ENCODE data around the gene AFAP1L2. TPM values are rescaled to one million over a fixed set of nuclear protein-coding genes. Genes with fewer than 3 reads are reported as not detected.

AFAP1L2 gene
- total RNA-seq, 2 experiments from 2014 or later = 2.3 to 8.6 TPM

DNA sequence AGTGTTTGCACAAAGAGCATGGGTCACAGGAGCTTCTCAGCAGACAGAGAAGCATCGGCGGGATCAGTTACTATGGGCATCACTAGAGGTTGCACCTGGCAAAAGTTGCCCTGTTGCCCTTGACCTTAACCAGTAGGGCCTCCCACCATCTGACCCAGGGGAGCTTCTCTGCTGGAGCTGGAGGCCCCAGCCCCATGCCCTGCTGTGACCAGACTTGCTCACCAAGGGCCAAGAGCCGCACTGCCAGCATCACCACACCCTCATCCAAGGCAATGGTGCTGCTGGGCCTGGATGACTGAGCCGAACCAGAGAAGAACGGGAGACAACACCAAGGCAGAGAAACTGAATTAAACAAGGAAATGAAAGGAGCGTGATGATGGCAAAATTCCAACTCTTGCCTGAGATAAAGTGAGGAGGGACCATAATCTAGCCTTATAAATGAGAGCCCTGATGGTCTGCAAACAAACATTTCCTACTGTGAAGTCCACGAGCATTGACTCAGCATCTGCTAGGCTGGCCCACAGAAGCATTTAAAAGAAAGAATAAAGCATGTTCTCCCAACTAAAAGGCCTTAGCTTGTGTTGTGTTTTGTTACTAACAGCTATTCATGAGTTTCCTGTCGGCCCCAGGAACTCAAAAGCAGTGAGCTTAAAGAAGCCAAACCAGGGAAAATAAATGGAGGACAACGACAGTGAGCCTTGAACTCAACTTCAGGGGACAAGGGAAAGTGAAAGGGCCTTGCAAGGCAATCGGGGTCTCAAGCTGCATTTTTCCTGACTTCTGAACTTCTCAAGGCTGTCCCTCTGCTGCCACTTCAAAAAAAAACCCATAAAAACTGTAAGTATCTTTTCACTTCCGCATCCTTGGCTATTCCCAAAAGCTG lies 60.4 kb downstream of the AFAP1L2 start:
- ChIA-PET POLR2A (interaction anchor here (0.9 kb wide), 1 partner anchor 226 kb away, joined by 3 read pairs; no protein-coding TSS in a partner anchor), CTCF (ENCODE audit: unreplicated experiment) (interaction anchor here (0.6 kb wide), 1 partner anchor 69 kb away, joined by 3 read pairs; no protein-coding TSS in a partner anchor)
- H4K20me1 ChIP-seq (ENCODE audit: insufficient read depth, low read length) = no peaks in the 10 kb centered on the region
- H3K9me3 ChIP-seq (ENCODE audit: low read length) = no peaks in the 10 kb centered on the region
- no peak overlapping the region for H3K4me2 ChIP-seq (ENCODE audit: low read length)
- no TSS peak for BruUV-seq (replicated peaks)
- H3K9me2 ChIP-seq (ENCODE audit: insufficient read depth, low read length) = no peaks in the 10 kb centered on the region
- H3K4me1 ChIP-seq (ENCODE audit: insufficient read depth, low read length, poor library complexity, severe bottlenecking) = no peaks in the 10 kb centered on the region
- no peaks in the 10 kb centered on the region for H3K36me3 ChIP-seq (ENCODE audit: insufficient read depth, low read length)
- no peaks in the 10 kb centered on the region for H3K79me2 ChIP-seq (ENCODE audit: insufficient read depth, low read depth, low read length)
- intact Hi-C loops (cut with micrococcal nuclease; ENCODE audit: unreplicated experiment) = no loop called here
- H3K4me3 ChIP-seq (ENCODE audit: low read depth, low read length, poor library complexity, severe bottlenecking) = no peak overlapping the region
- no peak for DNase-seq (ENCODE audit: low spot score)
- TF ChIP-seq, protein P1, sequence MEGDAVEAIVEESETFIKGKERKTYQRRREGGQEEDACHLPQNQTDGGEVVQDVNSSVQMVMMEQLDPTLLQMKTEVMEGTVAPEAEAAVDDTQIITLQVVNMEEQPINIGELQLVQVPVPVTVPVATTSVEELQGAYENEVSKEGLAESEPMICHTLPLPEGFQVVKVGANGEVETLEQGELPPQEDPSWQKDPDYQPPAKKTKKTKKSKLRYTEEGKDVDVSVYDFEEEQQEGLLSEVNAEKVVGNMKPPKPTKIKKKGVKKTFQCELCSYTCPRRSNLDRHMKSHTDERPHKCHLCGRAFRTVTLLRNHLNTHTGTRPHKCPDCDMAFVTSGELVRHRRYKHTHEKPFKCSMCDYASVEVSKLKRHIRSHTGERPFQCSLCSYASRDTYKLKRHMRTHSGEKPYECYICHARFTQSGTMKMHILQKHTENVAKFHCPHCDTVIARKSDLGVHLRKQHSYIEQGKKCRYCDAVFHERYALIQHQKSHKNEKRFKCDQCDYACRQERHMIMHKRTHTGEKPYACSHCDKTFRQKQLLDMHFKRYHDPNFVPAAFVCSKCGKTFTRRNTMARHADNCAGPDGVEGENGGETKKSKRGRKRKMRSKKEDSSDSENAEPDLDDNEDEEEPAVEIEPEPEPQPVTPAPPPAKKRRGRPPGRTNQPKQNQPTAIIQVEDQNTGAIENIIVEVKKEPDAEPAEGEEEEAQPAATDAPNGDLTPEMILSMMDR (conservative IDR thresholded peaks at IDR 0.05; ENCODE audit: low read length) = no peak
- H2AFZ ChIP-seq (ENCODE audit: low read length) = no peak overlapping the region
- H3K27ac ChIP-seq (ENCODE audit: low read depth, low read length, poor library complexity, severe bottlenecking) = no peak overlapping the region

DNA sequence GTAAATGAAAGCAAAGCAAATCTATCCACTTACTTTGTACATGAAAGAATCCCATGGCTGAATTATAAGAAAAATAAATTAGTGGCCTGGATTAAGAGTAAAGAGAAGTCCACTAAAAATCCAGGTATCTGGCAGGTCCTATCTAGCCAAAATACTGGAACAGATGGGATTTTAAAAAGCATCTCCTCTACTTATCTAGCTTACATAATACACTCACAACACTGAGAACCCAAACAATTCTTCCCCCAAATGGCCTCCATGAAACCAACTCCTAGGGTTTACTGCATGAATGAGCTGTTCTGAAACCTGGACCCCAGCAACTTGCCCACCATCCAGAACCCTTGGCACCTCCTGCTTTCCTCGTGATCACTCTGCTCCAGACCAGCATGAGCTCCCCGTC lies 61.3 kb downstream of the AFAP1L2 start:
- H2AFZ ChIP-seq (ENCODE audit: low read length) = no peak overlapping the region
- no peaks in the 10 kb centered on the region for H3K9me3 ChIP-seq (ENCODE audit: low read length)
- no TSS peak for BruUV-seq (replicated peaks)
- no peaks in the 10 kb centered on the region for H4K20me1 ChIP-seq (ENCODE audit: insufficient read depth, low read length)
- H3K4me3 ChIP-seq (ENCODE audit: low read depth, low read length, poor library complexity, severe bottlenecking) = no peak overlapping the region
- H3K79me2 ChIP-seq (ENCODE audit: insufficient read depth, low read depth, low read length) = no peaks in the 10 kb centered on the region
- H3K36me3 ChIP-seq (ENCODE audit: insufficient read depth, low read length) = no peaks in the 10 kb centered on the region
- no peak overlapping the region for H3K4me2 ChIP-seq (ENCODE audit: low read length)
- ChIA-PET POLR2A (no interaction called here), CTCF (ENCODE audit: unreplicated experiment) (no interaction called here)
- intact Hi-C loops (cut with micrococcal nuclease; ENCODE audit: unreplicated experiment) = no loop called here
- no peak overlapping the region for H3K27ac ChIP-seq (ENCODE audit: low read depth, low read length, poor library complexity, severe bottlenecking)
- no peaks in the 10 kb centered on the region for H3K9me2 ChIP-seq (ENCODE audit: insufficient read depth, low read length)
- no peak for DNase-seq (ENCODE audit: low spot score)
- H3K4me1 ChIP-seq (ENCODE audit: insufficient read depth, low read length, poor library complexity, severe bottlenecking) = no peaks in the 10 kb centered on the region
- TF ChIP-seq, protein P1 (conservative IDR thresholded peaks at IDR 0.05; ENCODE audit: low read length) = no peak
- TF ChIP-seq EZH2phosphoT487 (IDR thresholded peaks at IDR 0.05; ENCODE audit: borderline replicate concordance, low read depth, low read length) = no peak

DNA sequence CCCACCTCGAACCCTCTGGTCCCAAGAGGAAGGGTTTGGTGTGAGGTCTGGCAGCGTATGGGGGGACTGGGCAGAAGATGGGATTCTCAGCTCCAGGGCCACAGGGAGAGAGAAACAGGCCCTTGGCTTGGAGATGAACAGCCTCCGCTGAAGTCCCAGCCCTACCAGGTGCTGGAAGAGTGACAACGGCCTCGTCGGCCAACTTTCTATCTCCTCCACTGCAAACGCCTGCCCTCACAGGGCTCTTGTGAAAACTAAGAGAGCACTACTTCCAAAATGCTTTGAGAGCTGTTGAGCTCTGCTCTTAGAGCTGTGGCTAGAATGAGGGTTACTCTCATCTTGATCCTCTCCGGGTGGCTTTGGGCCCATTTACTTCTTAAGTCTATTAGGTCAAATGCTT lies 63.5 kb downstream of the AFAP1L2 start:
- Histone ChIP-seq H4K20me1 (ENCODE audit: insufficient read depth, low read length) (no peaks in the 10 kb centered on the region), H3K36me3 (ENCODE audit: insufficient read depth, low read length) (no peaks in the 10 kb centered on the region), H3K4me1 (ENCODE audit: insufficient read depth, low read length, poor library complexity, severe bottlenecking) (no peaks in the 10 kb centered on the region), H3K4me2 (ENCODE audit: low read length) (no peak overlapping the region), H3K9me2 (ENCODE audit: insufficient read depth, low read length) (no peaks in the 10 kb centered on the region), H2AFZ (ENCODE audit: low read length) (no peak overlapping the region), H3K79me2 (ENCODE audit: insufficient read depth, low read depth, low read length) (no peaks in the 10 kb centered on the region), H3K27ac (ENCODE audit: low read depth, low read length, poor library complexity, severe bottlenecking) (no peak overlapping the region), H3K9me3 (ENCODE audit: low read length) (no peaks in the 10 kb centered on the region), H3K4me3 (ENCODE audit: low read depth, low read length, poor library complexity, severe bottlenecking) (no peak overlapping the region)
- intact Hi-C loops (cut with micrococcal nuclease; ENCODE audit: unreplicated experiment) = no loop called here
- no TSS peak for BruUV-seq (replicated peaks)
- no peak for TF ChIP-seq EZH2phosphoT487 (IDR thresholded peaks at IDR 0.05; ENCODE audit: borderline replicate concordance, low read depth, low read length)
- TF ChIP-seq, protein P1 (conservative IDR thresholded peaks at IDR 0.05; ENCODE audit: low read length) = no peak
- DNase-seq (ENCODE audit: low spot score) = no peak
- POLR2A ChIA-PET = interaction anchor here (0.6 to 1.2 kb wide), 3 partner anchors 9 to 57 kb away, joined by 3 to 4 read pairs (median 3); no protein-coding TSS in a partner anchor
- CTCF ChIA-PET (ENCODE audit: unreplicated experiment) = no interaction called here
